Superior temporal gyrus (tissue), 1 donor: ENCODE results near the gene WDR11.
A peak's percentile ranks its signal among the peaks of the same experiment; 100 is the strongest.
"Not testable (repeated sequence)": the region's sequence is repeated elsewhere in the genome, so short reads cannot be mapped to it uniquely, and the experiment has no call there.

ENCODE experiments used
- DNase-seq: peaks from one replicate; pipeline ENCODE4 v3.0.0-alpha.2; 2016; ENCODE audit errors: extremely low spot score

The WDR11 gene

DNA sequence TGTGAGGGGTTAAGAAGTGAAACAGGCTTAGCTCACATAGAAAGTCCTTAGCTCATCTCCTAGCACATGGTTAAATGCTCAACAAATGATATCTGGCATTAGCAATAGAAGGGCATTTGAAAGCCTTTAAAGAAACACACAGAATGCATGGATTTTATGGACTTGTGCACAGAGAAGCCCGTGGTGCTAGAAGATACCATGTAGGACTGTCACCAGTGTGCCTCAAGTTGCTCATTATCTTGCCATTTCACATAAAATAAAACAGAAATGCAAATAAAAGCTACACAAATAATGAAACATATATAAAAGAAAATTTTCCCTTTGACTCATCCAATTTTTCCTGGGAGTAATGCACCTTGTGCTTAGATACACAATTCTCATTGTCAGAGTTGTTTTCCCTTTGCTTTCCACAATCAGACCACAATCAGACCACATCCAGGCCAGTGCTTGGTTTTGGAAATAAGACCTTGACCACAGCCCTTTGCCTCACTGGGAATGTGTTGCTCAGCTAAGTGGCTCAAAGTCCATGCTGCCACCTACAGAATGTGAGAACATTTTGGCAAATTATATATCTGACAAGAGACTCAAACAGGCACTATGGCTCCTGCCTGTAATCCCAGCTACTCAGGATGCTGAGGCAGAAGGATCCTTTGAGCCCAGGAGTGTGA, 9.5 kb upstream of the WDR11 start:
- no peak for DNase-seq

DNA sequence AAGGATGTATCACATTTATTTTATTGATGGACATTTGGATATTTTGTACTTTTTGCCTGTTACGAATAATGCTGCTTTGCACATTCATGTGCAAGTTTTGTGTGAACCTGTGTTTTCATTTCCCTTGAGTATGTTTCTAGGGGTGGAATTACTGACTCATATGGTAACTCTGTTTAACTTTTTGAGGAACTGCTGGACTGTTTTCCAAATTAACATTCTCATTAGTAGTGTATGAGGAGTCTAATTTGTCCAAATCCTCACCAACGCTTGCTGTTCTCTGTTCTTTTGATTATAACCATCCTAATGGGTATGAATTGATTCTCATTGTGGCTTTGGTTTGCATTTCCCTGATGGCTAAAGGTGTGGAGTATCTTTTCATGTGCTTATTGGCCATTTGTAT, 3.2 kb downstream of the WDR11 start:
- no peak for DNase-seq

DNA sequence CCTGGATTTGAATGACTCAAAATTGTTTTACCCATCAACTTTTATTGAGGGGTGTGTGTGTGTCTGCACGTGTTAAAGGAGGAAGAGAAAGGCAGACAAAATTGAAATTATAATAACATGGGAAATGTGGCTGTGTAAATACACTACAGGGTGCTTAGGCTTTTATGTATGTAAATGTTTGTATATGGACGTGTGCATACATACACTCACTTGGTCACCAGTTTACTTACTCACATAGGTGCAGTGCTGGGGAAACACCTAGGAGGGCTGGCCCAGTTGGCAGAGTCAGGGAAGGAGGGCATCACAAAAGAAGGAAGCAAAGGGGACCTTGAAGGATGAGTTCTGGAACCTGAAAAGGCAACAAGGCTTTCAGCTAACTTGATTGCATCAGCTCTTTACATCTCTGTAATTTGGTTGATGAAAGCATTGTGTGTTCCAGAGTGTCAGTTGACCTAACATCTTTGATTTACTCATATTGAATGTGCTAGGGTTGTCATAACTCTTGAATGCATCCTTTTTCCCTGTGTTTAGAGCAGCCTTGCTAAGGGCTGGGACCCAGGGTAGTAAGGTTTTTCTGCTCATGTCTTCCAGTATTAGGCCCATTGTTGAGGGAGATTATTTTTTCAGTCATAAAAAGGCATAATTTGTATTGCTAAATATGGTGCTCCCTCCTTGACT, 10.2 kb downstream of the WDR11 start:
- DNase-seq, result no peak

DNA sequence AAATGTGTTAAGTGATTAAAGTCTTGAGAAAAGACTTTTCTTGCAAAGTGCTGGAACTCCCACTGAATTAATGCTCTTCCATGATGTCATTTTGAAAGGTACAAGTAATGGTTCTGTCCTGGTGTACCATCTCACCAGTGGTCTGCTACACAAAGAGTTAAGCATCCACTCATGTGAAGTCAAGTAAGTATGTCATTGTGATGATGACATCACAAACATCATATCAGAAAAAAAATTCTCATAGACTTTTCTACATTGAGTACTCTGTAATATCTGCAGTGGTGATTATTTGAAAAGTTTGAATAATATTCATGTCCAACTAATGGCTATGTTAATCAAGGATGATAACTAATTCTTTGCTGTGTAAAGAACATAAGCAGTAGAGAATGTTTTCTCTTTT, 22.6 kb downstream of the WDR11 start:
- DNase-seq, result no peak

DNA sequence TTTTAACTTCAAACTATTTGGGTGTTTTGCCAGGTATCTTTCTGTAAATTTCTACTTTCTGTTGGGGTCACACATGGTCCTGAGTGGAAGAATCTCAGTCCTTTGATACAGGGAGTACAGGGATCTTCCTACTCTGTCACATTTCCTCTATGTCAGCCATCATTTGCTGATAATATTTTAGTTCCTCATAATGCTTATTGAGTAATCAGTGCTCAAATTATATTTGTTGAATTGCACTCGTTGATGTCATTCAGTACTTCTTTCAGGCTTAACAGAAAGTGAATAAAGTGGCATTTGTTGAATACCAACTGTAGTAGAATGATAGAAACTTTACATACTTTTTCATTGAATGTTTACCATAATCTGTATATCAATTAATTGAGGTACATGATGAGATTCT, 31.9 kb downstream of the WDR11 start:
- no peak for DNase-seq

DNA sequence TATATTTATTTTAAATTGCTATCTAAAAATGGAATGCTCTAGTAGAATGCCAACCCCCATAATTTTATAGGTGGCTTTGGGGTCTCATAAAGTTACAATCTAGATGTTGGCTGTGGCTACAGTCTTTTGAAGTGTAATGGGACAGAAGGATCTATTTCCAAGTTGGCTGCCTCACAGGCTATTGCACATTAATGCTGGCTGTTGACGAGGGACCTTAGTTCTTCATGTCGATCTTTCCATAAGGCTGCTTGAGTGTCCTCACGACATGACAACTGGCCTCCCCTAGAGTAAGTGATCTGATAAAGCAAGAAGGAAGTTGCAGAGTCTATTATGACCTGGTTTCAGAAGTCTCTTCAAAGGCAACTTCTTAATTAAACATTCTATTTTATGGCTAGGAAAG, 36.3 kb downstream of the WDR11 start:
- DNase-seq, result no peak

DNA sequence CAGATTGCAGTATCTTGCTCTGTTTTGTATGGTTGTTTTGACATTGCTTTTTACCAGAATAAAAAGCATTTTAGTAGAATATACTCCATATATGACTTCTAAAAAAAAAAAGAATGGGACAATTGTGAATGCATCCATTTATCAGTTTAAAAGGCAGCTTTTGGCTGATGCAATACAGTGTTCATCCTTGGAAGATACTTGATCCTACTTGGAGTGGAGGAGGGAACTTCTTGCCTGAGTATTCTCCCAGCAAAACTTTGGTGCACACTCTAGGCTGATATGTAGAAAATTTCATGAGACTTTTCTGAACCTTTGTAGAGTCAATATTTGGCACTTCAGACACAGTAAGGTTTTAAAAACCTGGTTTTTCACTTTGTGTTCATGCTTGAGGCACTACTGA, 40.2 kb downstream of the WDR11 start:
- no peak for DNase-seq

DNA sequence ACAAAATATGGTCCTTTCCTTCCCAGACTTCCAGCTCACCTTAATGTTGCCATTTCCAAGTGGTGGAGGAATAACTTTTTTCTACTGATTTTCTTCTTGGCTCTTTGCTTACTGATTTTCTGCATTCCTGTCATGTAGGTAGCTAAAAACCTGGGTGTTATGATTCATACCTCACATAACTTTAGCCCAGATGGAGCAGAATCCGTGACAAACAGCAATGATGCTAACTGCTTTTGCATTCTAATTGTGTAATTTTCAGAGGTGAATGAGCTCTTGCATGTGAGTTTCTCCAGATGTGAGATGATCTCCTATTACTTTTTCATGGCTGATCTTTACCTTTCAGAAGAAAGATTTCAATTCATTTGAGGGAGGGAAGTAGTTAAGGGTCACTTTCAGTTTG, 43.4 kb downstream of the WDR11 start:
- no peak for DNase-seq

DNA sequence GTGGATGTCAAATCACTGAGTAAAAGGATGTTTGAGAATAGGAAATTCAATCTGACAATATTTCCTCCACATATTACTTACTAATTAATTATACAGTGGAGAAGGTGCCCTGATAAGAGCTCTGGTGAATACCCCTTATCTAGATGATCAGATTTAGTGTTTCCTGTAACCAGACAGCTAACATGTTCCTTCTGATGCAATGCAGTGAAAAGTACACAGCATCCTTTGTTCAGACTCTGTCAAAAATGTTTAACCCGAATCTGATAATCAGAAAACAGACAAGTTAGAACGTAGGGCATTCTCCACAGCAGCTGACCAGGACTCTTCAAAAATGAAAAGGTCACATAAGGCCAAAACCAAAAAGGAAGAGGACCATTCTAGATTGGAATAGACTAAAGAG, 46.2 kb downstream of the WDR11 start:
- no peak for DNase-seq

DNA sequence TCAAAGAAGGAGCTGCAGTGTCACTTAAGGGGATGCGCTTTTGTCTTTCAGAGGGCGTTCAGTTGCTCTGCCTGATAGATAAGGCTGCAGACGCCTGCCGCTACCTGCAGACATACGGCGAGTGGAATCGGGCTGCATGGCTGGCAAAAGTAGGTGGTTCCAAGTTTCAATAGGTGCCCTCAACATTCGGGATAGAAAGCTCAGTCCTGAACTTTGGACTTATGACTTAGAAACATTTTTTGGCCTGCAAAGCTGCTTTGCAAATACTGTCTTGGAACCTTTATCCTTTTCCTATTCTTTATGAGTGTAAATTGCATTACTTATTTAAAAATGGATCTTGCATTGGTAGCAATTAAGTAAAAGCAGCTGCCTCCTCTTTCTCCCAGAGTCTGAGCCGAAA, 54.1 kb downstream of the WDR11 start:
- no peak for DNase-seq

DNA sequence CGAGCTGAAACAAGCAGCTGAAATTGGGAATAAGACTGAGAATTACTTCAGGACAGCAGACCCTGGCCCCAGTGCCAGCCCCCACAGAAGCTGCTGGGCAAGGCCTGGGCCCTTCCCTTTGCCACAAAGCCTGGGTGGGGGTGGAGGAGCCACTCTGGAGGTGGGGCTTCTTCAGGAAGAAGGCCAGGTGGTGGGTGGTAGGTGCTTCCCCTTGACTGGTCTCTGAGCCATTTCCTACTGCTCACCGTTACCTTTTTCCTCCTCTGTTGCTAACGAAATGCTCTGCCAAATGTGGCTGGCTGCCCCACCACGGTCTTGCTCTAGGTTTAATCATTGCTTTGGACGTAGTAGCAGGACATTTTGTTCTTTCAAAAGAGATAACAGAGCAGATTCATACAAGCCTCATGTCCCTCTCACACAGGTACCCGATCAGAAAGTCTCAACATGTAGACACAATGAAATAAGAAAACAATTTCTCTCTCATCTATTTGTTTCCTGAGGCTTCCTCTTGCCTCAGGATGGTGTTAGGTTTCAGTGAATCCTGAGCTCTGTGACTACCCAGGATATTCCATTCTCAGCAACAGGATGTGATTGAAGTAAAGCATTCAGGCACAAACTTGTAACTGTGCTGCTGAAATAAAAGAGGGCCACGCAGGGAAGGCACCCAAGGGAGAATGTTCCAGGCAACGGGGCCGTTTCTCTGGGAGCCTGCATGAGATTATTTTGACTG, 66.5 kb downstream of the WDR11 start:
- DNase-seq, result no peak

DNA sequence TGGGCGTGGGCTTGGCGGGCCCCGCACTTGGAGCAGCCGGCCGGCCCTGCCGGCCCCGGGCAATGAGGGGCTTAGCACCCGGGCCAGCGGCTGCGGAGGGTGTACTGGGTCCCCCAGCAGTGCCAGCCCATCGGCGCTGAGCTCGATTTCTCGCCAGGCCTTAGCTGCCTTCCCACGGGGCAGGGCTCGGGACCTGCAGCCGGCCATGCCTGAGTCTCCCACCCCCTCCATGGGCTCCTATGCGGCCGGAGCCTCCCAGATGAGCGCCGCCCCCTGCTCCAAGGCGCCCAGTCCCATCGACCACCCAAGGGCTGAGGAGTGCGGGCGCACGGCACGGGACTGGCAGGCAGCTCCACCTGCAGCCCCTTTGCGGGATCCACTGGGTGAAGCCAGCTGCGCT, 72.7 kb downstream of the WDR11 start:
- DNase-seq, result not testable (repeated sequence)

DNA sequence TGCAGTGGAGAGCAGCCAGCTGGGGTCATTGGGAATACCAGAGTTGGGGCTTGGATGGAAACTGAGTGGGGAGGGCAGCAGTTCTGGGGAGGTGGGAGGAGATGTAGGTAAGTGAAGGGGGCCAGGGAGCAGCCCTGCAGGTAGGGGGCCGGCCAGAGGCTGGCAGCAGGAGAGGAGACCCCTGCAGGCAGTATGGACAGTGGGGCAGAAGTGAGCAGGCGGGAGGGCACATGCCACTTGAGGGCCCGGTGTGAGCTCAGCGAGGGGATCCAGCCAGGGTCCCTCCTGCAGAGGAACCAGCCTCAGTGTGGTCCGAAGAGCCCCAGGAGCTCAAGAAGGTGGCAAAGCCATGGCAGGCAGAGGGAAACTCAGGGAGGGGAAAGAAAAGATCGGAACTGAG, 75.4 kb downstream of the WDR11 start:
- no peak for DNase-seq

DNA sequence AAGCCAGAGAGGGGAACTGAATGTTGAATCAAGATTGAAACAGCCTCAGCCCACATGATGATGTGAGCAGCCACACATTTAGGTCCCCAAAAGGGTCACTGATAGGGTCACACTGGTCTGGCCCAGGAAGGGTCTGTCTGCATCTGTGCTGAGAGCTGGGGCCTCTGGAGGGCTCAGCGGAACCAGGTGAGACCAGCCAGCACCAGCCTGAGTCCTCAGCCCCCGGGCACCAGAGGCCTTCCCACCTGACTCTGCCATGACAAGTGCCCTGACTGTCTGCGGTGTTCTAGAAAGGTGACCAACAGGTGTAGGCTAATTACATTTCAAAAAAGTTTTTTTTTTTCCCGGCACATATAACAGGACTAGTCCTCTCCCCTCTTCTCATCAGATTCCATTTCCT, 76.2 kb downstream of the WDR11 start:
- no peak for DNase-seq

DNA sequence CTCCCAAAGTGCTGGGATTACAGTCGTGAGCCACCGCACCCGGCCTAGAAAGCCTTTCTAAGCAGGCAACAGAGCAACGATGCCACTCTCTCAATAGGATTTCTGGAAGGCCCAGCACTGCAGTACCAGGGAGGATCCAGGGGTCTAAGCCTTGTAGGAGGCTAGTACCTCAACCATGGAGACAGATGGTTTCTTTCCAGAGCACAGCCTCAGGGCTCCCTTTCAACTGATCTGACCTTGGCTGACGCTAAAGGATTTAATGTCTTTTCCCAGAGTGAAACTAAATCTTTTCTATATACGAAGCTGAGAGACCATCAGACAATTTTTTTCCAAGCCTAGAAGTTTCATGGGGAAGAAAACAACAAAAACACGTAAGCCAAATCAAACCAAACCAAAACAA, 78.0 kb downstream of the WDR11 start:
- no peak for DNase-seq

DNA sequence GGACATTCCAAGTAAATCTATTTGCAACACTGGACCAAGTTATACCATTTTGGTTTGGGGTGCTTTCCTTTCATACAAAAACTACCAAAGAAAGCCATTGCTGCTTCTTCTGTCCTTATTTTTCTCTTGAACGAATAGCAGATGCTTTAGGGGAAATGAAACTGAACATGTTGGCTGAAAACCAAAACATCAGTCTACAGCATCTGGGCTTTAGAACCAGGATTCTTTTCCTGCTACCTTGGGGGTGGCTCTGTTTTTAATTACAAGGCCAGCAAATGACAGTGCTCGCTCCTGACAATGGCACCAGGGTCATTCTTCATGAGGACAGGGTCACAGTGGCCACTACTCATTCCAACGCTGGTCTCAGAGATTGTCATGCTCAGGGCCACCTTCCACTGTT, 80.3 kb downstream of the WDR11 start:
- DNase-seq, result no peak

DNA sequence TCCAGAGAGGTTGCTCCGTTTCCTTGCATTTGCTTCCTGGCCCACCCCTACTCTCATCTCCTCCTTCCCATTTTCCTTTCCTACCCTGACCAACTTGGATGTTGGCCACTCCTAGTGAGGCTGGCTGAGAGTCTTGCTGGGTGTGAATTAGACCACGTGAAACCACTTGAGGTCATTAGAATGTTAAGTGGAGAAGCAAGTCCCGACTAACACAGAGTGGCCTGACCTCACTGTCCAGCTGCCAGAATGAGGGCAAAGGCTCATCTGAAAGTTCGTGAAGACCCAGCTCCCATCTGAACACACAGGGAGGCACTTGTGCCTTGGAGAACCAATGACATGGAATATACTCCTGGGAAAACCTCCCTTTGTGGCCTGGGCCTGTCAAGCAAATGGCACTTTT, 80.8 kb downstream of the WDR11 start:
- DNase-seq, result no peak

DNA sequence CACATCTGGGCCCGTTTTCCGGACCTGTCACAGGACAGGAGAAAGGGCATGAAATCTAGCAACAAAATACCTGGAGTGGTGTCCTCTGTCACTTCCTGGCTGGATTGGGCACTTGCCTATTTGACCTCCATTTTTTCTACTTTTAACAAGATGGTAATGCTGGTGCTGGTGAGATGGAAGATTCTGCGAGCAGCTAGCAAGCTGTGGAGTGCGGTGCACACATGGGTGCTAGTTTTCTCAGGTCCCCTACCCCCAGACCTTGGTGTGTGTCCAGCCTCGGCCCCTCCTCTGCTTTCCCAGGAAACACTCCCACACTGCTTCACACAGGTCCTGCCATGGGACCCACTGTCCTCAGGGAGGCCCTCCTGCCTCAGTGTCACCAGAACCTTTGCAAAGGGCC, 87.7 kb downstream of the WDR11 start:
- no peak for DNase-seq

DNA sequence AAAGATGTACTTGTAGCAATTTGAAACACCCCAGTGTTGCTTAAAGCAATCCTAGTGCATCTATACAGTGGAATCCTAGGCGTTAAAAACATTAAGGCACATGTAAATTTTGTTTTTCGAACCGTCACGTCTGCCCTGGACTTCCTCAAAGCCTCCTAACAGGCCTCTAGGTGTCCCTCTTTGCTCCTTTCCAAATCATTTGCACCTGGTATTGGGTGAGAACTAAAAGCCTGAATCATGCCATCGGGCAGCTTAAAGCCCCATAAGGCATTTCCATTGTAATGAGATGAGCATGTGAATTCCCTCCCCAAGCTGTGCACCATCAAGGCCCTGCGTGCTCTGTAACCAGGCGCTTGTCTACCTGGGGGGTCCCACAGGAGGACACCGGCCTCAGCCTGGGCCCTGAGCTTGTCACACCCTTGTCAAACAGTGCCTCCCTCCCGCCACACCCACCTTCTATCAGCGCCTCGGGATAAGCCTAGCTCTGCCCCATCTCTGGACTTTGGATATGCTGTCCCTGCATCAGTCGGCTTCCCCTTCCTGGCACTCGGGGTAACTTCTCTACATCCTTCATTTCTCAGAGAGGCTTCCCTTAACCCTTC, 89.2 kb downstream of the WDR11 start:
- no peak for DNase-seq

DNA sequence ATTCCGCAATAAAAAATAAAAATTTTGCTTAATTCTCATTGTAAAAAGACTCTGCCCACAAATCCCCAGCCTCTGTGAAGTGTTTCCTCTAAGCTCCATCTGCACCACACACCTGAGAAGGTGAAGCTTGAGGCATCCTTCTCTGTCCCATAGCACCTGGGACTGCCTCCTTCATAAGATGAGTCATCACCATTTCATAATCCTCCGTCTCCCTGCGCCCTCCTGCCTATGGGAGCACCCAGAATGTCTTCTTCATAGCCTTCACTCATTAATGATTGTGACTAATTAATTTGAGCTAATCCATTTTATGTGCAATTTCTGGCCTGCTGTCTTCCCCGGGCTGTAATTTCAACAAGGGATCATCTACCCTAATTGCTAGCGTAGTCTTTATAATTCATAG, 90.3 kb downstream of the WDR11 start:
- no peak for DNase-seq

DNA sequence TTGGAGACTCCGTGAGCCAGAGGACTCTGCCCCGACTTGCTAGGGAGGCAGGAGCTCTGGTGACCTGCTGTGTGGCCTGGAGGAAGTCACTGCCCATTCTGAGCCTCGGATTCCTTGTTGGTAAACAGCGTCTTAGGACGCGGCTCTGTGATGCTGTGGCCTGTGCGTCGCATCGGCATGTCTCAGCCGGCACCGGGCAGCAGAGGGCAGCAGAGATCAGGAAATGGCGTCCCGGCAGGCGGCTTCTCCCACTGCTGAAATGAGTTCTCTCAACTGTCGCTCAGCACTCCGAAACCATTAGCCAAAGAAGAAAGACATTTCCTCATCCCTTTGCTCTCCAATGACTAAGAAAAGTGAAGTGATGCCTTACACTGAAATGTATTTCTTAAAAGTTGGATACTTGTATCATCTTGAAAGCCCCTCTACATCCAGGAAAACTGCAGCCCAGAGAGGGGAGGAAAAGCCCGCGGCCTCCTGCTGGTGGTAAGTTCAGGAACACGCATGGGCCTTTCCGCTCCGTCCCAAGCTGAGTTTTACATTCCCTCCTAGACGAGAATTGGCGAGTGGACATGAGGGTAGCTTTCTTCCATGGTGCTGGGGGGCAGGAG, 91.7 kb downstream of the WDR11 start:
- DNase-seq, result peak; percentile 95

DNA sequence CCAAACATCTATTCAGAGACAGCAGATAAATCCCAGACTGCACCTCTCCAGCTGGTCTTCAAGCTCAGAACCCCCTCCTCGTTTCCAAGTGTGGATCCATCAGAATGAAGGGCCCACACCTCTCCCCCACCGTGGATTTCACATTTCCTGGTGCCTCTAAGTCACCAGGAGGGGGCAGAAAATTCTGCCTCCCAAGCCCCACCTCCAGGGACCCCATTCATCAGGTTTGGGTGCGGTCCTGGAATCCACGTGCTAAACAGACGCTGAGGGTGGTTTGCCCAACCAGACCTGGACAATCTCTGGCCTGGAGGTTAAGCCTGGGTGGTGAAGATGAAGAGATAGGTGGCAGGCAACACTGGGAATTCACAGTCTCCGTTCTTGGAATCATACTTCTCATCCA, 92.4 kb downstream of the WDR11 start:
- no peak for DNase-seq
